ENCODE data around the gene ZNF665.
"Not testable (repeated sequence)": the region's sequence is repeated elsewhere in the genome, so short reads cannot be mapped to it uniquely, and the experiment has no call there.

Gene ZNF665

DNA sequence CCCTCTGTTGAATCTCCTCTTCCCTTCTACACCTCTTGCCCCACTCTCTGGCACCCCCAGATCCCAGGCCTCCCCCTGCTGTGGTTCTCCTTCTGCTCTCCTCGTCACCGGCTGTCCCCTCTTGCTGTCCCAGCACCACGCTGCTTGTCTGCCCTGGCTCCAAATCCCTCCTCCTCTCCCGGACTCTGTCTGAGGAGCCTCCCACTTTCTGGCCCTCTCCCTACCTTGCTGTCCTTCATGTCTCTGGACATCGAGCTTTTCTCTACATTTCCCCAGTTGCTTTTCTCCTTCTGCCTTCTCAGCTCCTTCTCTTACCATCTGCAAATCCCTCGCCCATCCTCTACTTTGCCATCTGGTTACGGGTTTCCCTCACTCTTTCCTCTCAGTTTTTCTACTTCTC, 35.5 kb downstream of the ZNF665 start:
- no peak for DNase-seq (ENCODE audit: low read depth)

DNA sequence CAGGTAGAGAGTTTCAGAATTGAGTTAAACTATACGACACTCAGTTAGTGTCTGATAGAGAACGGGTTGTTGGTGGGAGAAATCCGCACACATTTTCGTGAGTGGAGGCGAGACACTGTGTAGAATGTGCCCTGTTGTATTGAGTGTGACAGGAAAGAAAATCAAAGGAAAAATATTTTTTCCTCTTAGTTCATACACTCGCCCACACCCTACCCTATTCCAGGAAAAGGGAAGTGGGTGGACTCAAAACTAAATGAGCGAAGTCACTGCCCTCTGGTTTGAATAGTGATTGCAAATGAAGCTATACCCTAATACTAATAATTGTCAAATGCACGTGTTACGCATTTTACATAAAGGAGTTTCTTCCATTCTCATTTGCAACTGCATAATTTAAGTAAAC, 36.3 kb downstream of the ZNF665 start:
- DNase-seq (ENCODE audit: low read depth), result no peak

DNA sequence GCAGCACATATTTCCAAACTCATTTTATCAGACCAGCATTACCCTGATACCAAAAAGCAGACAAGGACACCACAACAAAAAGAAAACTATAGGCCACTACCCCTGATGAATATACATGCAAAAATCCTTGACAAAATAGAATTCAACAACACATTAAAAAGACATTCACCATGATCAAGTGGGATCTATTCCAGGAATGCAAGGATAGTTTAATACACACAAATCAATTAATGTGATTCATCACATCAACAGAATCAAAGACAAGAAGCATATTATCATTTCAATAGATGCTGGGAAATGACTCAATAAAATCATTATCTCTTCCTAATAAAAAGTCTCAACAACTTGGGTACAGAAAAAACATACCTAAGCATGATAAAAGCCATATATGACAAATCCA, 45.5 kb downstream of the ZNF665 start:
- no peak for DNase-seq (ENCODE audit: low read depth)

DNA sequence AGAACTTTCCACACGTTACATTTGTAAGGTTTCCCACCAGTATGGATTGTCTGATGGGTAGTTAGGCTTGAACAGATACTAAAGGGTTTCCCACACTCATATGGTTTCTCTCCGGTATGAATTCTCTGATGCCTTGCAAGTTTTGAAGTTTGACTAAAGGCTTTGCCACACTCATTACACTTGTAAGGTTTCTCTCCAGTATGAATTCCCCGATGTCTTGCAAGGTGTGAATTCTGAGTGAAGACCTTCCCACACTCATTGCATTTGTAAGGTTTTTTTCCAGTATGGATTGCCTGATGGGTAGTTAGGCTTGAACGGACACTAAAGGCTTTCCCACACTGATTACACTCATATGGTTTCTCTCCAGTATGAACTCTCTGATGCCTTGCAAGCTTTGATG, 52.8 kb downstream of the ZNF665 start:
- DNase-seq (ENCODE audit: low read depth), result no peak

DNA sequence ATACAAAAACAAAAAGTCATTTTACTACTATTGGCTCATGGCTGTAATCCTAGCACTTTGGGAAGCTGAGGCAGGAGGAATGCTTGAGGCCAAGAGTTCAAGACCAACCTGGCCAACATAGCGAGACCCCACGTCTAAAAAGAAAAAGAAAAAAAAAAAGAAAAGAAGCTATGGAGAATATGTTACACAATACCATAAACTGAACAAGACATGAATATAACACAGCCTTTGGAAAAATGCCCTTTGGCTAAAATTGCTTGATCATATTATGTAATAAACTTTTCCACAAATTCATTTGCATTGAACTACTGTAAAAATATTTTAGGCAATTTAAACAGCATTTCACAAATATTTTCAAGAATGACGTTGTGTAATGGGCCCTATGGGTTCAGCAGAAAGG, 56.7 kb downstream of the ZNF665 start:
- no peak for DNase-seq (ENCODE audit: low read depth)

DNA sequence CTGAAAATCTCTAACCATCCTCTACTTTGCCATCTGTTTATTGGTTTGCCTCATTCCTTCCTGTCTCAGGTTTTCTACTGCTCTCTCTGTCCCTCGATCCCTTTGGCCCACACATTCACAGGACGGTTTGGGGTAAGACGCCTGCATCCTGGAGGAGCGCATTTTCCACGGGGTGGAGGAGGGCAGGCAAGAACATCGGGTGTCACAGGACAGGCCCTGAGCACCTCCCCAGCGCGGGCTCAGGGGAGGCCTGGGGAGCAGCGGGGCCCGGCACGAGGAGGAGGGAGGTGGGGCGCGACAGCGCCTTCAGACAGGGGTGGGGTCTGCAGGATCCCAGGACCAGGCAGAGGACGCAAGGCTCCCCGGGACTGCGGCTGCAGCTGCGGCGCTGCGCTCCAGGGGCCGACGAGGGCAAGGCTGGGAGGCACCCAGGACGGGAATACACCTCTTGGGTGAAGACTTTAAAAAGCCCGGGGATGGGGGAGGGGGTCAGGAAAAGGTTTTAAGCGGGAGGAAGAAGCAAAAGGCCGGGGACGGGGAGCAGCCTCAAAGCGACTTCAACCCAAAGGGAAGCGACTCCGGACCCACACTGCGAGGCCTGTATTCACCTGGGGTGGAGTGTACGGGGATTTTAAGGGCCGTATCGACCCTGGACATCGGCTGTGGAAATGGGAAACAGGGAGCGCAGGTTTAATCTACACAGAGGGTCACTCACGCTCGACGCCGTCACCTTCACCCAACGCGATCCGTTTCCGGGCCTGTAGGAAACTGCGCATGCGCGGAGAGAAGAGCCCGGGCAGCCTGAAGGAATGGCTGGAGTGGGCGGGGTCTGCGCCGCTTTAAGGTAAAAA, 60.8 kb downstream of the ZNF665 start, which contains the start of gene ZNF415:
TSS of gene ZNF415 (minus strand) at position 770 of the 851 bp plus-strand sequence. CDS start 10,234 bp downstream, outside the sequence.
- DNase-seq (ENCODE audit: low read depth), result peak; percentile 12

DNA sequence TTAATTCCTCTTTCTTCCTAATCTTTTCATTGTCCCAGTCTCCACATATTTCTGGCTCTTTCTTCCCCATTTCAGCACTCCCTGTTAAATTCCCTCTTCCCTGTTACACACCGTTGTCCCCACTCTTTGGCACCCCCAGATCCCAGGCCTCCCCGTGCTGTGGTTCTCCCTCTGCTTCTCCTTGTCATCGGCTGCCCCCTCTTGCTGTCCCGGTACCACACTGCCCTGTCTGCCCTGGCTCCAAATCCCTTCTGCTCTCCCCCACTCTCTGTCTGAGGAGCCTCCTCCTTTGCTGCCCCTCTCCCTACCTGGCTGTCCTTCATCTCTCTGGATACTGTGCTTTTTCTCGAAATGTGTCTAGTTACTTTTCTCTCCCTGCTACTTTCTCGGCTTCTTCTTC, 61.4 kb downstream of the ZNF665 start:
- DNase-seq (ENCODE audit: low read depth), result no peak

DNA sequence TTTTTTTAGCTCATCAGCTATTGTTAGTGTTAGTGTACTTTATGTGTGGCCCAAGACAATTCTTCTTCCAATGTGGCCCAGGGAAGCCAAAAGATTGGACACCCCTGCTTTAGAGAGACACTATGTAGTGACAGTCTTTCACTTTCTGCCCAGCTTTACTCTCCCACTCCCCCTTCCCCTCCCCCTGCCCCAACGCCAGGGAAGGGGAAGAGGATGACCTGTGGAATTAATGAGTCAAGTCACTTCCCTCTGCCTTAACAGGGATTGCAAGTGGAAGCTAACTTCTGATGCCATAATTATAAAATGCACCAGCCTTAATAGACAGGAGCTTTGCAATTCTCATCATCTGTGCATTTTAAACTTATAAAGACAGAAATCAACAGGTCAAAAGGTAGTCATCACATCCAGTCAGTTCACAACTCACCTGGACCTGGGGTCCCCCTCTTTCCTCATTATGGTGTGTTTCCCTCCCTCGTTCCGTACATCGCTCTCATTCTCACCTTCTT, 62.0 kb downstream of the ZNF665 start:
- DNase-seq (ENCODE audit: low read depth), result no peak

DNA sequence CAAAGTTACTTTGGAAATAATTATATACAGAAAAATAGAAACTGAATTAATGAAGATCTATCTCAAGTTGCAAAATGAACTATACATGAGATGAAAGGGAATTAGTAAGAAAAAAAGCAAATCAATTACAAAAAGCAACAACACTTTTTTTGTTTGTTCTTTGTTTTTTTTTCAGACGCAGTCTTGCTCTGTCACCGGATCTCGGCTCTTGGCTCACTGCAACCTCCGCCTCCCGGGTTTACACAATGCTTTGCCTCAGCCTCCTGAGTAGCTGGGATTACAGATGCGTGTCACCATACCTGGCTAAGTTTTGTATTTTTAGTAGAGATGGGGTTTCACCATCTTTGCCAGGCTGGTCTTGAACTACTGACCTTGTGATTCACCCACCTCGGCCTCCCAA, 62.7 kb downstream of the ZNF665 start:
- DNase-seq (ENCODE audit: low read depth), result no peak

DNA sequence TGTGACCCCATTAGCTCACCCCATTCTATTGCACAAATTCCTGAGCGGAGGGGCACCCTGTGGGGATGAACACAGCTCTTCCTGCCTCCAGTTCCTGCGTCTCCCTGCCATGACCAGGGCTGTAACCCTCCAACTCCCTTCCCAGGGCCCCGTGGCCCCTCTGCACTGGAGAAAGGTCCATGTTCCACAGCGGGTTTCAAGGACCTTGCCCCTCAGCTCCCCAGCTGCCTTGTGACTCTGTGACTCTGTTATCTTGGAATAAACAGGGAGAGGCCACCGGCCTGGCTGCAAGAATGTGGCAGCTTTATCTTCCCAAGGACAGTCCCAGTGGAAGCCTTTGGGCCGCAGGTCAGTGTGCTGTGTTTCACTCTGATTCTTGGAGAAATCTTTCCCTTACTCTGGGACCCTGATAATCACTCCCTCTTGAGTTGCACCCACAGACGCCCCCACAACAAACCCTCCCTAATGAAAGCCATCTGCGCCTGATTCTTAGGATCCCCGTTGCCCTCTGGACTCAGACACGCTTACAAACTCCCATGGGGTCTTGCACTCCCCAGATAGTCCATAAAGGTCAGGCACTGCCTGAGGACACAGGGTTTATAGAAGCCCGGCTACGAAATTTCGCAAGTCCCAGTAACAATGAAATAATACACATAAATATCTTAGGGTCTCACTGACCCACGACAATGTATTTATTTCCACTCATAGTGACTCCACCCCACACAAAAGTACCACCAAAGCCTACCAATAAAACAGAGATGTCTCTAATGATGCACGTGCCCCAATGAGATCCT, 66.2 kb downstream of the ZNF665 start:
- not testable (repeated sequence) for DNase-seq (ENCODE audit: low read depth)

DNA sequence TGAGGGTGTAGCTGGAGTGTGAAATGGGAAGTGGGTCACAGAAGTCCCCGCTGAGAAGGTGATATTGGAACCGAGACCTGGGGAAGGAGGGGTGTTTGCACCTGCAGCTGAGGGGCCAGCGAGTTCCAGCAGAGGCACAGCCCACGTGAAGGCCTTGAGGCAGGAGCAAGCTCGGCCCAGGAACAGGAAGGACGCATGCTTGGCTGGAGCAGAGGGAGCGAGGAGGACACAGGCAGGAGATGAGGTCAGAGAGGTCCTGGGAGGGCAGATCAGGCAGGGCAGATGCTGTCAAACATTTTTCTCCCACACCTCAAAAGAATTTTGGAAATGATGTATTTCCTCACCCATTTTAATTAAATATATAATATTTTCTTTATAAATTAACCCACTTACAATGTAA, 69.8 kb downstream of the ZNF665 start:
- DNase-seq (ENCODE audit: low read depth), result no peak
